Neural progenitor cell (in vitro differentiated cells): ENCODE data around the gene EVC.

Source experiments
- CTCF ChIP-seq: fragments of 200-600 bp; sonication (generic); IDR thresholded peaks from 2 replicates; pipeline ENCODE4 v1.5.1; 2017; ENCODE audit warnings: antibody characterized with exemption, mild to moderate bottlenecking
- EZH2 ChIP-seq: fragments of 200-600 bp; sonication (generic); IDR thresholded peaks from 2 replicates; pipeline ENCODE4 v1.6.1; 2017; ENCODE audit warnings: antibody characterized with exemption, mild to moderate bottlenecking, moderate library complexity

DNA sequence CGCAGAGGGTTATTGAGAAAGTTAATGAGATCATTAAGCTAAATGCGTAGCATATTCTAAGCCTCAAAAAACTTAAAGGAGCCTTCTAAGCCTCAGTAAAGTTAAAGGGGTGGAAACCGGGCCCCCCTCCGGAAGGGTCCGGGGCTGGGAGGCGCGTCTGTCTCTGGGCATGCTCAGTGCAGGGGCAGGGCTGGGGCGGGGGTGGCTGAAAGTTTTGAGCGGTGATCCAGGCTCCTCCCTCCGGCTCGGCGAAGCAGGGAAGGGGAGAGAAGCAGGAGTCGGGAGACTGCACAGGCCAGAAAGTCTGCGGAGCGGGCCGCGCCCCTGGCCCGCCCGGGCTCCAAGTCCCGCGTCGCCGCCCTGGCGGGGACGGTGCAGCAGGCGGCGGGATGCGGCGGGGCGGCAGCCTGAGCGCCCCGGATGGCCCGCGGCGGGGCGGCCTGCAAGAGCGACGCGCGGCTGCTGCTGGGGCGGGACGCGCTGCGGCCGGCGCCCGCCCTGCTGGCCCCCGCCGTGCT, at the start of gene EVC:
- TF ChIP-seq CTCF (no peak), EZH2 (no peak)
